HG03442 (cell line): ENCODE measurements around the gene C16orf92.
"Not testable (repeated sequence)": the region's sequence is repeated elsewhere in the genome, so short reads cannot be mapped to it uniquely, and the experiment has no call there.

ENCODE experiments used
- ATAC-seq: cut with Tn5 transposase; IDR thresholded peaks from one replicate; pipeline ENCODE4 v1.9.1; 2021; ENCODE audit warnings: mild to moderate bottlenecking, moderate library complexity; ENCODE audit not compliant: unreplicated experiment

Gene C16orf92

DNA sequence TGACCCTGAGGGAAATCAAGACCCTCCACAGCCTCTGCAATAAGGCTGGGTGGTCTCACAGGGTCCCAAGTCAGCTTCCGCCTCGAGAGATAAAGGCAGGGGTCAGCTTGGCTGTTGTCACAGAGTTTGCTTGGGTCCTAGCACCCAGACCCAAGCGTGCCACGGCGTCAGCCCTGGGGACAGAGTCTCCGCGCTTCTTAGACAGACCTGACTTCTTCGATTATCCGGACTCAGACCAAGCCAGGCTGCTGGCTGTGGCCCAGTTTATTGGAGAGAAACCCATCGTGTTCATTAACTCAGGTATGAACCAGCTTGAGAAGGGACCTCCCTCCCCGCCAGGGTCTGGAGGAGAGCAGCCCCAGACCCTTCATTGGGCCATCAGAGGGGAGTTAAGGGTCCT, 588 bp downstream of the C16orf92 start:
- ATAC-seq, result no peak

- ATAC-seq, result no peak
These were observed 1.5 kb downstream of the C16orf92 start for GRCh38 chr16:30024451-30024850.

DNA sequence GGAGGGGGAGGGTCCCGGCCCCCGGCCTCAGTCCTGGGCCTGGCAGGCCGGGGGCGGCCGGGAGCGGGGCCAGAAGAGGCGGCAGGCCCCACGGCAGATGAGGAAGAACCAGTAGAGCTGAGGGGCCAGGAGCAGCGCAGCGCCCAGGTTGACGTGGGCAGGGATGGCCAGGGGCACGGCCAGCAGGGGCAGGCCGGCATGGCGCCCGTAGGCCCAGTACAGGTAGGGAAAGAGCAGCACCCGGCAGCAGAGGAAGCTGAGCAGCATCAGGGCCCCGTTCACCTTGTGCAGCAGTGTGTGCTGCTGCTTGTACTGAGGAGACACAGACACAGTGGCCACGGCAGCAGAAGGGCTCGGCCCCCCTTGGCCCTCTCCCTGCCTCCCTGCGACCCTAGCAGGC, 2.2 kb downstream of the C16orf92 start:
- ATAC-seq, result no peak

DNA sequence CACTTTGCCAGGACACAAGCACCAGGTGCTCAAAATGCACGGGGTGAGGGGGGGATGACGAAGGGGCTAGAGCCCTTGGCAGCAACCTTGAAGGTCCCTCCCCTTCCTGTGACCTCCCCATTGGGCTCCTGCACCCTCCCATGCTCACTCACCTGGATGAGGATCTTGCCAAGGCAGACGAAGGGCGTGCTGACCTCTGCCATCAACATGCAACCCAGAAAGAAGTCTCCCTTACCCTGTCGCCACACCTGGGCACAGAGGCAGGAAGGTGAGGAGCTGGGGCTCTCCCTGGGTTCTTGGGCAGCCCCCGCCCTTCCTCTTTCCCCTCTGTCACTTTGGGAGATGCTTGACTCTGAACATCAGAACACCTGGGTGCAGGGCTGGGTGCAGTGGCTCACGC, 2.6 kb downstream of the C16orf92 start:
- ATAC-seq, result no peak

- no peak for ATAC-seq
These were observed 3.5 kb downstream of the C16orf92 start for GRCh38 chr16:30026449-30026848.

- ATAC-seq, result no peak
These were observed 4.8 kb downstream of the C16orf92 start for GRCh38 chr16:30027588-30028437.

- no peak for ATAC-seq
These were observed 5.6 kb downstream of the C16orf92 start for GRCh38 chr16:30028438-30029076.

GRCh38 chr16:30030011-30030685, 7.2 kb downstream of the C16orf92 start:
- ATAC-seq, result no peak

DNA sequence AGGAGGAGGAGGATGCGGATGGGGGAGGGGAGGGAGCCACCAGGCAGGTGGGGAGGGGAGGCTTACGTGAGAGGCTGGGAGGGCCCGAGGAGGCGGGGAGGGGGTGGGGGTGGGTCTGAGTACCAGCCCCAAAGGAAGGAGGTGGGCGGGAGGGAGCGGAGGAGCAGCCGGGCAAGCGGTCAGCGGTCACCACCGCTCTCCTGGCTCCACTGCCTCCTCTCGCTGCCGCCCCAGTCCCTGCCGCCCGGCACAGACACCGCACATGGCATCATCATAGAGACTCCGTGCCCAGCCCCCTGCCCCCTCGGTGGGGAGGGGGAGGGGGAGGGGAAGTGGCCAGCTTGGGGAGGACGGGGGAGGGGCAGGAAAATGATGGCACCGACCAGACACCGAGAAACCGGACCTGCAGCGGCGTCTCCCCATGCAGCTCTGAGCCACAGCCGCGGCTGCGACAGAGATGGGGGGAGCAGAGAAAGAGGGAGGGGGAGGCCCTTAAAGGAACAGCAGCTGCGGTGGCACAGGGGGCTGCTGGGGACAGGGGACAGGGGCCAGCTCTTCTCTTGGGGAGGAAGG, 7.9 kb downstream of the C16orf92 start, which contains the start of gene TLCD3B:
TSS of gene TLCD3B (minus strand) at position 431 of the 573 bp plus-strand sequence. CDS start 744 bp downstream, outside the sequence.
- ATAC-seq, result no peak

- ATAC-seq, result no peak
These were observed 8.5 kb downstream of the C16orf92 start for GRCh38 chr16:30031477-30031918.

DNA sequence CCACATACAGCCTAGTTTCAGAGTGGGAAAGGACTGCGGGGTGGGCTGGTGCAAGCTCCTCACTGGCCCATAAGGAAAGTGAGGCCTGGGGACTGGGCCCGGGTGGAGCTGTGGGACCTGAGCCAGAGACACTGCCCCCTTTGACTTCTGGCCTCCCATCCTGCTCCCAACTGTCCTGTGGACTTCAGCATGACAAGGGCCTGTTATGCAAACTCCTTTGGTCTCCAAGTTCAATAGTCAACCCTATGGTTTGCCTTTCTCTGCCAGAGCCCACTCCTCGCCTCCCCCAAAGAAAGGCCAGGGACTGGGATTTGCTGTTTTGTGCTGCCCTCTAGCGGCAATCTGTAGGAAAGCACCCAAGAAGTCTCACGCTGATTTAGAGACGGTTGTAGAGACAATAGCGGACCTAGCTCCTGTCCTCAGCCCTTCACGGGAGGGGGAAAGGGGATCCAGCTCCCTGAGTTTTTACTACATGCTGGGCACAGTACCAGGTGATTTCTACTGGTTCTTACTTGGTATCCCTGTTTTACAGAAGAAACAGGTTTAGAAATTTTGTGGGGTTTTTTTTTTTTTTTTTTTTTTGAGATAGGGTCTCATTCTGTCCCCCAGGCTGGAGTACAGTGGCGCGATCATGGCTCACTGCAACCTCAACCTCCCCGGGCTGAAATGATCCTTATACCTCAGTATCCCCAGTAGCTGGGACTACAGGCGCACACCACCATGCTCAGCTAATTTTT, 9.3 kb downstream of the C16orf92 start:
- no peak for ATAC-seq

- ATAC-seq, result no peak
These were observed 10.3 kb downstream of the C16orf92 start for GRCh38 chr16:30033270-30033669.

GRCh38 chr16:30040221-30040620, 17.2 kb downstream of the C16orf92 start:
- no peak for ATAC-seq

DNA sequence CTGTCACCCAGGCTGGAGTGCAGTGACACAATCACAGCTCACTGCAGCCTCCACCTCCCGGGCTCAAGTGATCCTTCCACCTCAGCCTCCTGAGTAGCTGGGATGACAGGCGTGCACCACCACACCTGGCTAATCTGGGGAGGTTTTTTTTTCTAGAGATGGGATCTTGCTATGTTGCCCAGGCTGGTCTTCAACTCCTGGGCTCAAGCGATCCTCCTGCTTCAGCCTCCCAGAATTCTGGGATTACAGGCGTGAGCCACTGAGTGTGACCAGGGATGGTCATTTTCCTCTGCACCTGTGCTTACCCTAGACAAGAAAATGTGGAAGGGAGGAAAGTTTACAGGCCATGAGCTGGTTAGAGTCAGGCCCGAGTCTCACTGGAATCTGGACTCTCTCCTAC, 17.7 kb downstream of the C16orf92 start:
- ATAC-seq, result not testable (repeated sequence)

DNA sequence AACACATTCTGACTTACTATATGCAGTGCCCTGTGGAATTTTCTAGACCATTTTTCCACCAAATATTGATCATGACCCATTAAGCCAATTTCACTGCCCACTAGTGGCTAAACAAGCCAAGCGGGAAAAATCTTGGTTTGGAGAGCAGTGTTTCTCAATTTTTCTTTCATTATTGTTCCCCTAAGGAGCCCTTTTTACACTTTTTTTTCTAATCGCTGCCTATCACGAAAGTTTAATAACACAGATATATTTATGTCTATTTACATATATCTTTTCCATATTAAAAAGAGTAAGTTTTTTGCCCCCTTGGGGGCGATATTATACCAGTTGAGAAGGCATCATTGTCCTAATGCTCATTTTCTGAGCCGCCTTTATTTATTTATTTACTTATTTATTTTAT, 18.8 kb downstream of the C16orf92 start:
- no peak for ATAC-seq

DNA sequence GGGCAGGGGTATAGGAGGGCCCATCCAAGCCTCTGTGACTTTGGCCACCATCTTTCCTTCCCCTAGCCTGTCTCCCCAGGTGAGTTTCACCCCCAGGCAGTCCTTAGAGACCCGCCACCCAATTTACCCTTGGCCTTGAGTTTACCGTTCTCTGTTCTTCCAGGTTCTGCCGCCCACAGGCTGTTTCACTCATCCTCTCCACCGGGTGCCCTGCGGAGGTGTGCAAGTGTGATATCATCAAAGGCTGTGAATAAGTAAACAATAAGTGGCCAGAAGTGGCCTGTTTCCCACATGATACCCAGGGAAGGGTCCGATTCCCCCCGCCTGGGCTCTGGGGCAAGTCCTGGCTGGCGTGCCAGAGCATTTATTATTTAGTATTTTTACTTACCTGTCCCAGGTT, 23.2 kb downstream of the C16orf92 start:
- ATAC-seq, result no peak

DNA sequence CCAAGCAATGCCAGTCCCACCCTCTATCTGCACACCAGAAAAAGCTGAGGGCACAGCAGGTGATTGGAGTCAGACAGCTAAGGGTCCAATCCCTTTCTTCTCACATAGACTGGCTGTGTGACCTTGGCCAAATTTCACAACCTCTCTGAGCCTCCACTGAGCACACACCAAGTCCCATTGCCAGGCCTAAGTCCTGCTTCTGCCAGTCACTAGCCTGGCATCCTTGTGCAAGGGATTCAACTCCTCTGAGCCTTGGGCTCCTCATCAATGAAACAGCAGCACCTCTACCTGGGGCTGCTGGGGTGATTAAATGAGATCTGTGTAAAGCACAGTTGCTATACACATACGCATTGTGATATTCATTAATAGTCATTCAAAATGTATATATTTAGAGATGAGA, 23.6 kb downstream of the C16orf92 start:
- ATAC-seq, result no peak

GRCh38 chr16:30049871-30050270, 26.9 kb downstream of the C16orf92 start:
- ATAC-seq, result no peak

GRCh38 chr16:30051518-30051917, 28.5 kb downstream of the C16orf92 start:
- ATAC-seq, result no peak

- peak; percentile 81 for ATAC-seq
These were observed 29.8 kb downstream of the C16orf92 start for GRCh38 chr16:30052671-30053372.
